Posterior cingulate gyrus (tissue), 11 donors: ENCODE data around the gene NMNAT1.
"Not testable (repeated sequence)": the region's sequence is repeated elsewhere in the genome, so short reads cannot be mapped to it uniquely, and the experiment has no call there.

Source experiments
- DNase-seq, 10 donors: peaks; one replicate each; pipeline versions ENCODE4 v3.0.0 to v3.0.0-alpha.2; 2020 to 2021; ENCODE audit warnings: mixed read lengths in 3 of 10
- intact Hi-C: fragments of 100-400 bp; cut with DNase I; formaldehyde crosslinking; loops from one replicate; pipeline ENCODE4 v1.15.1; 2023

The NMNAT1 gene

GRCh38 chr1:9917495-9917894 lies 25.8 kb upstream of the NMNAT1 start:
- peak in 1 of 10 donors; percentile 8 for DNase-seq
- intact Hi-C loops, result not testable (repeated sequence)

- DNase-seq, result no peak
- intact Hi-C loops, result no loop called here
Measured at GRCh38 chr1:9917901-9918300, 25.4 kb upstream of the NMNAT1 start.

GRCh38 chr1:9920606-9921005 lies 22.7 kb upstream of the NMNAT1 start:
- DNase-seq, result peak in 1 of 10 donors; percentile 27
- intact Hi-C loops, result no loop called here

- intact Hi-C loops, result no loop called here
- peak in 1 of 10 donors; percentile 9 for DNase-seq
Measured at GRCh38 chr1:9922342-9922741, 20.9 kb upstream of the NMNAT1 start.

- peak in 1 of 10 donors; percentile 25 for DNase-seq
- intact Hi-C loops, result no loop called here
Measured at GRCh38 chr1:9927259-9927658, 16.0 kb upstream of the NMNAT1 start.

GRCh38 chr1:9929431-9930385 lies 13.6 kb upstream of the NMNAT1 start:
- intact Hi-C loops, result no loop called here
- peak in 6 of 10 donors; percentile 35 to 89 (median 54) for DNase-seq

GRCh38 chr1:9942399-9942938 lies 806 bp upstream of the NMNAT1 start:
- intact Hi-C loops, result loop anchor here (2.0 to 10.0 kb wide), 2 partner anchors 32 to 262 kb away; partner anchors contain the start of gene CTNNBIP1

GRCh38 chr1:9946315-9946714 lies 3.0 kb downstream of the NMNAT1 start:
- intact Hi-C loops, result loop anchor here (10.0 kb wide), 1 partner anchor 258 kb away; no protein-coding TSS in a partner anchor
- DNase-seq, result no peak

More at GRCh38 chr1:9942399-9942938, 806 bp upstream of the NMNAT1 start:
- DNase-seq, result no peak

- no peak for DNase-seq
- intact Hi-C loops, result no loop called here
Measured at GRCh38 chr1:9957726-9958125, 14.5 kb downstream of the NMNAT1 start.

GRCh38 chr1:9960011-9960410 lies 16.7 kb downstream of the NMNAT1 start:
- DNase-seq, result no peak
- intact Hi-C loops, result no loop called here

GRCh38 chr1:9960706-9961562 lies 17.7 kb downstream of the NMNAT1 start:
- intact Hi-C loops, result no loop called here
- DNase-seq, result no peak

- peak in 2 of 10 donors; percentile 6 to 14 for DNase-seq
- intact Hi-C loops, result no loop called here
Measured at GRCh38 chr1:9984253-9984652, 41.0 kb downstream of the NMNAT1 start.

GRCh38 chr1:9985001-9985400 lies 41.7 kb downstream of the NMNAT1 start:
- intact Hi-C loops, result no loop called here
- DNase-seq, result peak in 1 of 10 donors; percentile 7

- DNase-seq, result peak in 1 of 10 donors; percentile 34
- intact Hi-C loops, result no loop called here
Measured at GRCh38 chr1:9989773-9990172, 46.5 kb downstream of the NMNAT1 start.

- peak in 2 of 10 donors; percentile 7 to 14 for DNase-seq
- intact Hi-C loops, result no loop called here
Measured at GRCh38 chr1:9990944-9991343, 47.7 kb downstream of the NMNAT1 start.

GRCh38 chr1:9992910-9993309 lies 49.6 kb downstream of the NMNAT1 start:
- intact Hi-C loops, result no loop called here
- peak in 1 of 10 donors; percentile 20 for DNase-seq

- intact Hi-C loops, result no loop called here
- peak in 2 of 10 donors; percentile 12 to 53 for DNase-seq
Measured at GRCh38 chr1:9993561-9994075, 50.3 kb downstream of the NMNAT1 start.

- intact Hi-C loops, result no loop called here
- DNase-seq, result peak in 4 of 10 donors; percentile 8 to 80 (median 48)
Measured at GRCh38 chr1:9996624-9997582, 53.6 kb downstream of the NMNAT1 start, which contains the start of gene RBP7. Gene RBP7 (plus strand): TSS chr1:9997228. CDS start chr1:9997259, 31 bp downstream.
